Measurements from ENCODE around the gene SIGLEC1.

GRCh38 chr20:3670511-3670910 is 41.9 kb downstream of the SIGLEC1 start:
- TF ChIP-seq, protein P1, sequence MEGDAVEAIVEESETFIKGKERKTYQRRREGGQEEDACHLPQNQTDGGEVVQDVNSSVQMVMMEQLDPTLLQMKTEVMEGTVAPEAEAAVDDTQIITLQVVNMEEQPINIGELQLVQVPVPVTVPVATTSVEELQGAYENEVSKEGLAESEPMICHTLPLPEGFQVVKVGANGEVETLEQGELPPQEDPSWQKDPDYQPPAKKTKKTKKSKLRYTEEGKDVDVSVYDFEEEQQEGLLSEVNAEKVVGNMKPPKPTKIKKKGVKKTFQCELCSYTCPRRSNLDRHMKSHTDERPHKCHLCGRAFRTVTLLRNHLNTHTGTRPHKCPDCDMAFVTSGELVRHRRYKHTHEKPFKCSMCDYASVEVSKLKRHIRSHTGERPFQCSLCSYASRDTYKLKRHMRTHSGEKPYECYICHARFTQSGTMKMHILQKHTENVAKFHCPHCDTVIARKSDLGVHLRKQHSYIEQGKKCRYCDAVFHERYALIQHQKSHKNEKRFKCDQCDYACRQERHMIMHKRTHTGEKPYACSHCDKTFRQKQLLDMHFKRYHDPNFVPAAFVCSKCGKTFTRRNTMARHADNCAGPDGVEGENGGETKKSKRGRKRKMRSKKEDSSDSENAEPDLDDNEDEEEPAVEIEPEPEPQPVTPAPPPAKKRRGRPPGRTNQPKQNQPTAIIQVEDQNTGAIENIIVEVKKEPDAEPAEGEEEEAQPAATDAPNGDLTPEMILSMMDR (IDR thresholded peaks at IDR 0.05) = no peak
- TF ChIP-seq EZH2 (IDR thresholded peaks at IDR 0.05; ENCODE audit: borderline replicate concordance, insufficient read depth, low read depth, low read length, poor library complexity, severe bottlenecking) = no peak

All from B cell (primary cell).